NT2/D1 (cell line): ENCODE results near the gene UBAC2.

Source experiments
- SUZ12 ChIP-seq: IDR thresholded peaks from 2 replicates; pipeline ENCODE4 v1.6.1; 2011; ENCODE audit not compliant: insufficient read length, insufficient read depth; ENCODE audit errors: extremely low read depth
- YY1 ChIP-seq: IDR thresholded peaks from 2 replicates; pipeline ENCODE4 v1.6.1; 2011; ENCODE audit not compliant: insufficient read length, insufficient read depth
- ZNF274 ChIP-seq: IDR thresholded peaks from 2 replicates; pipeline ENCODE4 v1.6.1; 2011; ENCODE audit warnings: mild to moderate bottlenecking, low read depth, low read length

- TF ChIP-seq YY1 (no peak), ZNF274 (no peak), SUZ12 (no peak)
Observed at GRCh38 chr13:99285432-99286182, 85.0 kb downstream of the UBAC2 start.
